Colonic mucosa (tissue), 4 donors: Measurements from ENCODE around the gene CHMP4A. TPM values are rescaled to one million over a fixed set of nuclear protein-coding genes. Genes with fewer than 3 reads are reported as not detected.

Experiments used
- DNase-seq: peaks from one replicate; pipeline ENCODE4 v3.0.0-alpha.2; 2020
- H3K27ac ChIP-seq: fragments of 200-600 bp; one replicate; pipeline ENCODE4 v1.8.0; 2021
- H3K27me3 ChIP-seq: fragments of 200-600 bp; one replicate; pipeline ENCODE4 v1.8.0; 2021
- H3K36me3 ChIP-seq: fragments of 200-600 bp; one replicate; pipeline ENCODE4 v1.8.0; 2021
- H3K4me1 ChIP-seq: fragments of 200-600 bp; one replicate; pipeline ENCODE4 v1.8.0; 2021; ENCODE audit warnings: mild to moderate bottlenecking
- H3K4me3 ChIP-seq: fragments of 200-600 bp; one replicate; pipeline ENCODE4 v1.8.0; 2021
- H3K9ac ChIP-seq, 2 donors: one replicate each; pipeline ENCODE4 v1.7.0; 2013; ENCODE audit warnings: control low read depth in 2 of 2, low read depth in 2 of 2, low read length in 2 of 2
- H3K9me3 ChIP-seq: fragments of 200-600 bp; one replicate; pipeline ENCODE4 v1.8.0; 2021
- intact Hi-C: fragments of 100-400 bp; cut with DNase I; formaldehyde crosslinking; loops from one replicate; pipeline ENCODE4 v1.14.1; 2022
- total RNA-seq, 2 donors: library from RNA; stranded (reverse); fragmentation: NEBNext Ultra II Directional in 1 of 2; extraction: Animal tissue kit (Norgen Biotek cat#: 25700) in 1 of 2; gene quantifications; one replicate each; pipeline ENCODE4 v1.2.1, GENCODE V29; 2021
- TF ChIP-seq, protein P1 (sequence below): fragments of 200-600 bp; IDR thresholded peaks from one replicate; pipeline ENCODE4 v1.8.0; 2022; ENCODE audit warnings: antibody characterized with exemption, mild to moderate bottlenecking
- donor health status: healthy.
- donor health status: DM: no; HTN: no; CAD: no.
- donor health status: DM: no; HTN: no; CAD: no.

Gene CHMP4A
- total RNA-seq, 2 donors from 2014 or later = 47.8 to 48.0 TPM

DNA sequence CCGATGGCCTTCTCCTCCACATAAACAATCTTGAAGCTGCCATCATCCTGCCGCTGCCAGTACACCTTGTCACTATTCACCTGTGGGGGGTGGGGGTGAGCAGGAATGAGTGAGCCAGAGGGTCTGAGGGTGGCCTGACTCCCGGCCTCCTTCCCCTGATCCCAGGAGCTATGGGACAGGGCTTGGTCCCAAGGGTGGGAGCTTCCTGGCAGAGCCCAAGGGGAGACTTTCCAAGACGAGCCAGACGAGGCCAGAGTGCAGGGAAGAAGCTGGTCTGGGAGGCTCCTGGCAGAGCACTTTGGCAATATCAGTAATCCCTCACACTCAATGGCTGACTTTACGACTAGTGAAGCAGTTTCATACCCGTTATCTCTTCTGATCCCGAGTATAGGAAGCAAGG, 42.1 kb upstream of the CHMP4A start:
- Histone ChIP-seq H3K27me3 (no peaks in the 10 kb centered on the region), H3K9me3 (no peaks in the 10 kb centered on the region), H3K4me1 (no peaks in the 10 kb centered on the region), H3K27ac (no peak overlapping the region), H3K36me3 (no peaks in the 10 kb centered on the region), H3K9ac (no peak overlapping the region), H3K4me3 (no peak overlapping the region)
- TF ChIP-seq, protein P1, sequence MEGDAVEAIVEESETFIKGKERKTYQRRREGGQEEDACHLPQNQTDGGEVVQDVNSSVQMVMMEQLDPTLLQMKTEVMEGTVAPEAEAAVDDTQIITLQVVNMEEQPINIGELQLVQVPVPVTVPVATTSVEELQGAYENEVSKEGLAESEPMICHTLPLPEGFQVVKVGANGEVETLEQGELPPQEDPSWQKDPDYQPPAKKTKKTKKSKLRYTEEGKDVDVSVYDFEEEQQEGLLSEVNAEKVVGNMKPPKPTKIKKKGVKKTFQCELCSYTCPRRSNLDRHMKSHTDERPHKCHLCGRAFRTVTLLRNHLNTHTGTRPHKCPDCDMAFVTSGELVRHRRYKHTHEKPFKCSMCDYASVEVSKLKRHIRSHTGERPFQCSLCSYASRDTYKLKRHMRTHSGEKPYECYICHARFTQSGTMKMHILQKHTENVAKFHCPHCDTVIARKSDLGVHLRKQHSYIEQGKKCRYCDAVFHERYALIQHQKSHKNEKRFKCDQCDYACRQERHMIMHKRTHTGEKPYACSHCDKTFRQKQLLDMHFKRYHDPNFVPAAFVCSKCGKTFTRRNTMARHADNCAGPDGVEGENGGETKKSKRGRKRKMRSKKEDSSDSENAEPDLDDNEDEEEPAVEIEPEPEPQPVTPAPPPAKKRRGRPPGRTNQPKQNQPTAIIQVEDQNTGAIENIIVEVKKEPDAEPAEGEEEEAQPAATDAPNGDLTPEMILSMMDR = no peak
- intact Hi-C loops = no loop called here
- DNase-seq = no peak

GRCh38 chr14:24254630-24255392, 41.5 kb upstream of the CHMP4A start:
- Histone ChIP-seq H3K27ac (no peak overlapping the region), H3K9me3 (no peaks in the 10 kb centered on the region), H3K27me3 (no peaks in the 10 kb centered on the region), H3K9ac (no peak overlapping the region), H3K4me1 (no peaks in the 10 kb centered on the region), H3K36me3 (no peaks in the 10 kb centered on the region), H3K4me3 (no peak overlapping the region)
- intact Hi-C loops = no loop called here
- TF ChIP-seq, protein P1 = no peak
- DNase-seq = no peak

- no peaks in the 10 kb centered on the region for H3K4me1 ChIP-seq
- H3K36me3 ChIP-seq = no peaks in the 10 kb centered on the region
- TF ChIP-seq, protein P1 = no peak
- H3K9ac ChIP-seq = no peak overlapping the region
- intact Hi-C loops = no loop called here
- DNase-seq = no peak
- H3K27me3 ChIP-seq = no peaks in the 10 kb centered on the region
- no peak overlapping the region for H3K4me3 ChIP-seq
- no peak overlapping the region for H3K27ac ChIP-seq
- H3K9me3 ChIP-seq = no peaks in the 10 kb centered on the region
Measured at GRCh38 chr14:24253936-24254335, 40.6 kb upstream of the CHMP4A start.

DNA sequence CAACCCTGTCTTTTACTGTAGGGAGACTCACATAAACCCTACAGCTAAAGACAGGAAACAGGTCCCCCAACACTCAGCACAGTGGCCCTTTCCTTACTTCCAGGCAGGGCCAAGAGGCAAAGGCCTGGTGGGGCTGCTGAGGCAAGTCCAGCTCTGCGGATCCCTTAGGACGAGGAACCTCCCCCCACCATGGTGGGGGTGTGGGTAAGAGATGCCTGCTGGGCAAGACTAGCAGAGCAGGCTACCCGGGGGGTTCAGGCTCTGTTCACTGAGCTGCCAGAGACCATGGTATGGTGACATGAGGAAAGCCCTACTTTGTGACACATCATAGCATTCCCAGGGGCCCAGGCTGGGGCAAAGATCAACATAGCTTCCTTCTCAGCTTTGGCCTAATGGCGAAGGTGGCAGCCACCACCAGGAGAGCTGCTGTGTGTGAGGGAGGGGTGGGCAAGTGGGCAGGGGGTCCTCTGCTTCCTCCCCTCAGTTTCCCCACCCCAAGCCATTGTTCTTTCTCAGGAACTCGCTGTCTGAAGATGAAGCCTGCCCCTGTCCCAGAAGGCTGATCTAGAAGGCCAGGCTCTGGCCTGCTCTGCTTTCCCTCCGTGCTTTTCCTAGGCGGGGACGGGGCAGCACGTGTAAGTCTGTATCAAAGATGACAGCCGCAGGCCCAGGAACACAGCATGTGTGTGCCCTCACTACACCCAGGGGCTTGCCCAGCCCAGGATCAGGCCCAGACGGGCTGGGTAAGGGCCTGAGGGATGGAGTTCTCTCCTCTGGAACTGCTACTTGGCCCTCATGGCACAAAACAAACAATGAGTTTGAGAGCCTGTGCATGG, 39.2 kb upstream of the CHMP4A start:
- Histone ChIP-seq H3K4me3 (no peak overlapping the region), H3K4me1 (no peaks in the 10 kb centered on the region), H3K27ac (no peak overlapping the region), H3K27me3 (no peaks in the 10 kb centered on the region), H3K36me3 (no peaks in the 10 kb centered on the region), H3K9me3 (no peaks in the 10 kb centered on the region), H3K9ac (no peak overlapping the region)
- TF ChIP-seq, protein P1 = no peak
- DNase-seq = no peak
- intact Hi-C loops = no loop called here

DNA sequence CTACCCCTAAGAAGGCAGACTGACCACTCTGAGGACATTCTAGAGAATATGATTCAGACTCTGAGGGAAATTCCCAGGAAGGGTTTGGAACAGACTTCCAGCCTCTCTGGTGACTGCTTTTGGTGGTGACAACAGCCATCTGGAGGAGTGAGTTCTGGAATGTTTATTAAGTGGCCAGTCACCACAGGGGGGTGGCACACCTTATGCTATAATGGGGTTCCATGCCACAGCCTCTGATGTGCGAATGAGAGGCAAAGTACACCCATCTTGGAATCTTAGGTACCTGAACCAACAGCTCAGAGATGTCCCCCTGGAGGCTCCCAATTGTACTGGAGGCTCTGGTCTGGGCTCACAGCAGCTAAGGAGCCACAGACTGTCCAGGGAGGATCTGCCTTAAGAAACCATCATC, 38.6 kb upstream of the CHMP4A start:
- Histone ChIP-seq H3K9me3 (no peaks in the 10 kb centered on the region), H3K27me3 (no peaks in the 10 kb centered on the region), H3K9ac (no peak overlapping the region), H3K27ac (no peak overlapping the region), H3K36me3 (no peaks in the 10 kb centered on the region), H3K4me1 (no peaks in the 10 kb centered on the region), H3K4me3 (no peak overlapping the region)
- TF ChIP-seq, protein P1 = no peak
- no peak for DNase-seq
- intact Hi-C loops = no loop called here
